ENCODE data around the gene PLAAT4.

DNA sequence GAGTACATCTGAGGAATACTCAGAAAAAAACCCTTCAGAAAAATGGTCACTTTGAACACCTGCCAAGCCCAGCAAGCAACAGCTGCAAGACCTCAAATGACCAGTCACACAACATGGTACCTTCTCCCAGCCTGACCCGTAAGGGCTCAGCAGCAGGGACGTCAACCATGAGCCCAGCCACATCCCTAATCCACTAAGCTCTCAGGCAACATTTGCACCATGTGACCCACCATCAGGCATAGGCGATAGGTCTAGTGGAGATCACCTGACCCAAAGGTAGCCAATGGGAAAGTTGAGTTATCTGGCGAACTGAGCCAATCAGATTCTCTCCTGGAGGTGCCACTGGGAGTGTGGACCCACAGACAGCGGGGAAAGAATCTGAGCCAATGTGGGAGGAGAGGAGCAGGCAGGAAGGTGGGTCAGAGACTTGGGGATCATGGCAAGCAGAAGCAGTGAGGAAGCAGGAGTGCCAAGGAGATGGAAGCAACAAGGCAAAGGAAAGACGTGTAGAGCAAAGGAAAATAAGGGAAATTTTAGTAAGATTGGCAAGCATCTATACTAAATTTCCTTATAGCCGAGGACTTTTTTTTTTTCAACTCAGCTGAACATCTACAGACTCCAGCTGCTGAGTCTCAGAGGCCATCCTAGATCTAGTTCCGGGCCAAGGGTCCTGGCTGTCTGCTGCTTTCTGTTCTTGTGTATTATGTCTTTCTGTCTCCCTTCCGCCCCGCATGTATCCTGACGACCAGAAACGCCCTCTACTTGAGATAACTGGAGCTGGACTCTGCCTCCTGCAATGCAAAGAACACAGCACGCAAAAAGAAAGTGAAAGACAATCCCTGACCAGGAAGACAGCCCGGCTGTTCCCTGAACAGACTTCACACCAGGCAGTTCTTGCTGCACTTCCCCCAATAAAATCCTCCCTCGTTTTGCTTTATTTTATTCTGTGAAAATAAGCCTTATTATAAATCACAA, 37.6 kb downstream of the PLAAT4 start:
- TF ChIP-seq, protein P1, sequence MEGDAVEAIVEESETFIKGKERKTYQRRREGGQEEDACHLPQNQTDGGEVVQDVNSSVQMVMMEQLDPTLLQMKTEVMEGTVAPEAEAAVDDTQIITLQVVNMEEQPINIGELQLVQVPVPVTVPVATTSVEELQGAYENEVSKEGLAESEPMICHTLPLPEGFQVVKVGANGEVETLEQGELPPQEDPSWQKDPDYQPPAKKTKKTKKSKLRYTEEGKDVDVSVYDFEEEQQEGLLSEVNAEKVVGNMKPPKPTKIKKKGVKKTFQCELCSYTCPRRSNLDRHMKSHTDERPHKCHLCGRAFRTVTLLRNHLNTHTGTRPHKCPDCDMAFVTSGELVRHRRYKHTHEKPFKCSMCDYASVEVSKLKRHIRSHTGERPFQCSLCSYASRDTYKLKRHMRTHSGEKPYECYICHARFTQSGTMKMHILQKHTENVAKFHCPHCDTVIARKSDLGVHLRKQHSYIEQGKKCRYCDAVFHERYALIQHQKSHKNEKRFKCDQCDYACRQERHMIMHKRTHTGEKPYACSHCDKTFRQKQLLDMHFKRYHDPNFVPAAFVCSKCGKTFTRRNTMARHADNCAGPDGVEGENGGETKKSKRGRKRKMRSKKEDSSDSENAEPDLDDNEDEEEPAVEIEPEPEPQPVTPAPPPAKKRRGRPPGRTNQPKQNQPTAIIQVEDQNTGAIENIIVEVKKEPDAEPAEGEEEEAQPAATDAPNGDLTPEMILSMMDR (conservative IDR thresholded peaks at IDR 0.05; ENCODE audit: low read length): peak; percentile 33; the same call in 1 of the 2 replicates
- TF ChIP-seq EZH2phosphoT487 (IDR thresholded peaks at IDR 0.05; ENCODE audit: borderline replicate concordance, low read depth, low read length): no peak

All from OCI-LY7 (cell line).